Left ventricle myocardium superior (tissue), 1 donor: ENCODE results near the gene COL18A1. TPM values are rescaled to one million over a fixed set of nuclear protein-coding genes. Genes with fewer than 3 reads are reported as not detected.

ENCODE experiments used
- ATAC-seq: fragments of 200-7000 bp; cut with Tn5 transposase; one replicate; pipeline ENCODE4 v1.9.1; 2020; ENCODE audit warnings: mild to moderate bottlenecking, moderate library complexity
- DNase-seq: peaks from one replicate; pipeline ENCODE4 v3.0.0-alpha.2; 2020
- intact Hi-C: fragments of 100-400 bp; cut with micrococcal nuclease; formaldehyde crosslinking; loops from one replicate; pipeline ENCODE4 v1.11.0; 2022
- total RNA-seq: library from RNA; stranded (reverse); fragmentation: NEBNext Ultra II Directional; extraction: Animal tissue kit (Norgen Biotek cat#: 25700); gene quantifications from one replicate; pipeline ENCODE4 v1.2.1, GENCODE V29; 2021
- donor health status: DM: no; HTN: yes; CAD: no; lungs with severe emphysema.

COL18A1 gene
- total RNA-seq, 1 donor from 2014 or later, result 52.4 TPM

DNA sequence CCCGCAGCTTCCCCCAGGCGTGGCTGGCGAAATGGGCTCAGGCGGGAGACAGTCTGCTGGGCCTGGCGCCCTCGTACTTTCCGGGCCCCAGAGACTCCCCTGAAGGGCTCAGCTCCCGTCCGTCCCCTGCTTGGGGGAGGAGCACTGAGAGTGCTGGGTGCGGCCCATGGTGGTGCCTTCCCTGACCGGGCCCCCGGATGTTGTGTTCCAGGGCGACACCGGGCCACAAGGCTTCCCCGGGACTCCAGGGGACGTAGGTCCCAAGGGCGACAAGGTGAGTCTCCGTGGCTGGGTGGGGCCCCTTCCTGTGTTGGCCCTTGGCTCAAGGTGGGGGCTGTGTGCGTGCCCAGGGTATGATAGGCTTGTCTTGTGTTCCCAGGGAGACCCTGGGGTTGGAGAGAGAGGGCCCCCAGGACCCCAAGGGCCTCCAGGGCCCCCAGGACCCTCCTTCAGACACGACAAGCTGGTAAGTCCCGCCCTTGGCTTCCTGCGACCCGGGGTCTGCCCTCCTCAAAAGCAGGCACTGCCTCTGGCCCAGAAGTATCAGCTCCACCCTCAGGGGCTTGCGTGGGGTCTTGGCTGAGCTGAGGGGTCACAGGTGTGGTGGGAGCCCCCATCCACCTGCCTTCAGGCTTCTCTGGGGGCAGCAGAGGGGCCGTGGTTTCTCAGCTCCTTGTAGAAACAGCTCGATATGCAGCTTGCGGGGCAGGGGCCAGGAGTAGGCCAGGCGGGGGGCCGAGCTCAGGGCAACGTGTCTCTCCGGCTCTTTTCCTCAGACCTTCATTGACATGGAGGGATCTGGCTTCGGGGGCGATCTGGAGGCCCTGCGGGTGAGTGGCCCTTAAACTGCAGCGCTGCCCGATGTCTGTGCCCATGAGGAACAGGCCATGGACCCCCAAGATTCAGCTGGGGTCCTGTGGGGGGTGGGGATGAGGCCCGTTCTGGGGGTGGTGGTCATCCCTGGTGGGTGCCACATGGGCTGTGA is 75.0 kb downstream of the COL18A1 start:
- DNase-seq (no peak), ATAC-seq (no peak)
- intact Hi-C loops, result no loop called here

DNA sequence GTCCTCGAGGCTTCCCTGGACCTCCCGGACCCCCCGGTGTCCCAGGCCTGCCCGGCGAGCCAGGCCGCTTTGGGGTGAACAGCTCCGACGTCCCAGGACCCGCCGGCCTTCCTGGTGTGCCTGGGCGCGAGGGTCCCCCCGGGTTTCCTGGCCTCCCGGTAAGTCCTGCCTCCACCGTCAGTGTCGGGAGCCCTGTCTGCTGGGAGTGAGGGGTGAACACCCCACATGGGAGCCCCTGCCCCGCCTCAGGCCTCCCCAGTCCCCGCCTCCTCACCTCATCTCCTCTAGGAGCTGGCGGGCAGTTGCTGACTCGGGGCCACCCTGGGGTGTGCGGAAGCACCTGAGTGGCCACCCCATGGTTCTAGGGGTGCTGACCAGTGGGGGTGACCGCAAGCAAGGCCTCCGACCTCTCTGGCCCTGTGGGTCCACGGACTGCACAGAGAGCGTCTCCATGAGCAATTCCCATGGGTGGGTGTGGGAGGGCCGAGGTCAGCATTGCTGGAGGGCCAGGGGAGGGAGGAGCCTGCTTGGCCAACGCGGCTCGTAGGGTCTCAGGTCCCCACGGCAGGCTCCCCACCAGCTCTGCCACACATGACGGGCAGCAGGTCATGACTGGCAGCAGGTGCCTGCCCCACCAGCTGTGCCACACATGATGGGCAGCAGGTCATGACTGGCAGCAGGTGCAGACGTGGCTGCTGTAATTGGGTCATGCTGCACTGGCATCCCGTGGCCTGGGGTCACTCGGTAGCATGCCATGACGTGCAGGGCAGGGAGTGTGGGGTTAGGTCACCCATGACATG is 75.9 kb downstream of the COL18A1 start:
- DNase-seq, result no peak
- ATAC-seq, result no peak
- intact Hi-C loops, result no loop called here

- intact Hi-C loops, result no loop called here
- ATAC-seq (no peak), DNase-seq (no peak)
These were observed 76.6 kb downstream of the COL18A1 start for GRCh38 chr21:45481566-45481965.

- DNase-seq (no peak), ATAC-seq (no peak)
- intact Hi-C loops, result no loop called here
These were observed 77.3 kb downstream of the COL18A1 start for GRCh38 chr21:45481977-45482898.

- peak; percentile 39 for ATAC-seq
- intact Hi-C loops, result no loop called here
- no peak for DNase-seq
These were observed 78.2 kb downstream of the COL18A1 start for GRCh38 chr21:45482899-45483821.

DNA sequence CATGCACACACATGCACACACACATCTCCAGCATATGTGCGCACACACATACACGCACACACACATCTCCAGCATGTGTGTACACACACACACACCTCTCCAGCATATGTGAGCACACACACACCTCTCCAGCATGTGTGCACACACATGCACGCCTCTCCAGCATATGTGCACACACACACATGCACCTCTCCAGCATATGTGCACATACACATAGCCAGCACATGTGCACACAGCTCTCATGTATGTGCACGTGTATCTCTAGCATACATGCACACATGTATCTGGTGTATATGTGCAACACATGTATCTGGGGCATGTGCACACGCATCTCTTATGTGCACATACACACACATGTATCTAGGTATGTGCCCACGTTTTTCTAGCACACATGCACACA is 79.4 kb downstream of the COL18A1 start:
- no peak for ATAC-seq
- no peak for DNase-seq
- intact Hi-C loops, result no loop called here

- intact Hi-C loops, result no loop called here
- DNase-seq (no peak), ATAC-seq (no peak)
These were observed 80.9 kb downstream of the COL18A1 start for GRCh38 chr21:45485686-45486442.

GRCh38 chr21:45486443-45487160 is 81.6 kb downstream of the COL18A1 start:
- DNase-seq, result no peak
- intact Hi-C loops, result no loop called here
- no peak for ATAC-seq

DNA sequence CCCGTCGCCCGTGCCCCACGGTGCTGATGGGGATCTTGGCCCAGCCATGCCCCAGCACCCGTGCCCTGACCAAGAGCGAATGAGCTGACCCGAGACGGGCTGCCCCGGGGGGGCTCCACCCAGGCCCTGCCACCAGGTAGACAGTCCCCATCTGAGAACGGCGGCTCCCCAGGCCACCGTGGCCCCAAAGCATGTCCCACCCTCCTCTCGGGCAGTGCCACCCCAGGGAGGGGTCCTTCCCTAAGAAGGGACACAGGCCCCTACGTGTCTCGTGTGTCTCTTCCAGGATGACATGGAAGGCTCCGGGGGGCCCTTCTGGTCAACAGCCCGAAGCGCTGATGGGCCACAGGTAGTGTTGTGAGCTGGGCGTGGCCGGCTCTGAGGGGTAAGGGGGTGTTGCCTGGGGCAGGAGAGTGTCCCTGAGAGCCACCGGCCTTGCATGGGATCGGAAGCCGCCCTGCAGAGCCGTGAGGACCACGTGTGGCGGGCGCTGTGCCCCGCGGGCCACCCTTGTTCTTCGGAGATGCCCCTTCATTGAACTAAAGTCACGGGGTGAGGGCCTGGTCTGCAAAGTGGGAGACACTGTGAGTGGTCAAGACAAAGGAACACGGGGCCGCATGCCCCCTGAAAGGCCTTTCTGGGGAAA is 82.3 kb downstream of the COL18A1 start:
- DNase-seq, result no peak
- intact Hi-C loops, result no loop called here
- no peak for ATAC-seq

GRCh38 chr21:45487891-45488600 is 83.1 kb downstream of the COL18A1 start:
- DNase-seq (no peak), ATAC-seq (no peak)
- intact Hi-C loops, result no loop called here

- intact Hi-C loops, result no loop called here
- ATAC-seq, result no peak
- no peak for DNase-seq
These were observed 84.2 kb downstream of the COL18A1 start for GRCh38 chr21:45488931-45489721.

- intact Hi-C loops, result no loop called here
- DNase-seq (no peak), ATAC-seq (no peak)
These were observed 84.7 kb downstream of the COL18A1 start for GRCh38 chr21:45489722-45489982.

DNA sequence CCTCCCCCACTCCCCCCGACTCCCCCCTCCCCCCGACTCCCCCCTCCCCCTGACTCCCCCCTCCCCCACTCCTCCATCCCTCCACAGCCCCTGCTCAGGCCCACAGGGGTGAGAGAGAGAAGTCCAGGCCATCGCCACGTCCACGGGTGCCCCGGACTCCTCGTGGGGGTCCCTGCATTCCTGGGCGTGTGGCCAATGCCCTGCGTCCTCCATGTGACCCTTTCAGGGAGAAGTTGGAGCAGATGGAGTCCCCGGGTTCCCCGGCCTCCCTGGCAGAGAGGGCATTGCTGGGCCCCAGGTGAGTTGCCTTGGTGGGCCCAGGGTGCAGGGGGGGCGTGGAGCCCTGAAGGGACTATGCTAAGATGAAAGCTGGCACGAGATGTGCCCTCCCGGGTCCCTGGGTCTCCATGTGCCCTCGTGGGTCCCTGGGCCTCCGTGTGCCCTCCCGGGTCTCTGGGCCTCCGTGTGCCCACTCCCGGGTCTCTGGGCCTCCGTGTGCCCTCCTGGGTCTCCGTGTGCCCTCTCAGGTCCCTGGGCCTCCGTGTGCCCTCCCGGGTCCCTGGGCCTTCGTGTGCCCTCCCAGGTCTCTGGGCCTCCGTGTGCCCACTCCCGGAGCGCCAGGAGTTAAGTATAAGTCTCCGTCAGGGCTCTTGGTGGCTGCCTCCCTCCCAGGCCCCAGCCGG is 85.2 kb downstream of the COL18A1 start:
- ATAC-seq (no peak), DNase-seq (no peak)
- intact Hi-C loops, result no loop called here

DNA sequence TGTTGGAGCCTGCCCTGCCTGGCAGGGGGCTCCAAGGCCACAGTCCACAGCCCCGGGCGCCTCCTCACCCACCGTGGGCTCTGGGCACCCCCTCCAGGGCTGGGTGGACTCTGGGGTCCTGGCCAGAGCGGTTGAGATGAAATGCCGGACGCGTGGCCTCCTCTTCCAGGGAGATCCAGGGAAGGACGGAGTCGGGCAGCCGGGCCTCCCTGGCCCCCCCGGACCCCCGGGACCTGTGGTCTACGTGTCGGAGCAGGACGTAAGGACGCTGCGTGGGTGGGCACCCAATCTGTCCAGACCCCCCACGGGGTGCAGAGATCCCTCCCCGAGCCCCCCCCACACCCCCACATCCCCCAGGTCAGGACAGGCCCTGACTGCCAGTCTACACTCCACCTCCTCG is 86.1 kb downstream of the COL18A1 start:
- DNase-seq (no peak), ATAC-seq (no peak)
- intact Hi-C loops, result no loop called here

DNA sequence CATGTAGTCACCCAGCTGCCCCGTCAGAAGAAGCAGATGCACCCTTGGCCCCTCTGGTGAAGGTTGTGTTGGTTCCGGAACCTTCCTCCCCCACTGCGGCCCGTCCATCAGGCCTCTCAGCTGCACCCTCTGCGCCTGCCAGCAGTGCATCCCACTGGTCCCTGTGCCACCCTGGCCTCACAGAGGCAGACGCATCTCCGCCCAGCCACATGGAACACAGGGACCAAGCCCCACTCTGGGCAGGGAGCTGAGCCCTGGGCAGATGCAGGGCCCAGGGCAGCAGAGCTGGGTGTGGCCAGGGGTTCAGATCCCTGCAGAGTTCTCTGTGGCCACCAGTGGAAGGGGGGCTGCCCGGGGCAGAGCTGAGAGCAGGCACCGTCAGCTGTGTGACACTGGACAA is 86.7 kb downstream of the COL18A1 start:
- intact Hi-C loops, result no loop called here
- DNase-seq (no peak), ATAC-seq (no peak)
